ENCODE measurements around the gene PLAAT5. TPM values are rescaled to one million over a fixed set of nuclear protein-coding genes. Genes with fewer than 3 reads are reported as not detected.

The PLAAT5 gene
- total RNA-seq, 1 donor from 2014 or later: 3.6 TPM

DNA sequence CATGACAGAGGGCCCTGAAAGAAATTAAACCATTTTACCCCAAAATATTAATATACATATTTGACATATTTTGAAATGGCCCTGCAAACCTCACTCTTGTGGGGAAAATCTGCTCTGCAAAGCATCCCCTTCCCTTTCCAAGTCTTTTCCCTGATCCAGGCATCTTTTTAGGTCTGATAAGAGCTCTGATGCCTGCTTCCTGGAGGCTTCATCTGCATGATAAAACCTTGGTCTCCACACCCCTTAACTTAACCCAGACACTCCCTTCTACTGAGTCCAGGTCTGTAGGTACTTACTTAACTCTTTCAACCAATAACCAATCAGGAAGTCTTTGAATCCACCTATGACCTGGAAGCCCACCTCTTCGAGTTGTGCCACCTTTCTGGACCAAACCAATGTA, 13.1 kb upstream of the PLAAT5 start:
- intact Hi-C loops (cut with DNase I): no loop called here
- H3K27ac ChIP-seq: no peak overlapping the region
- H3K4me1 ChIP-seq: peaks cover 17% of the 10 kb centered on the region
- no peaks in the 10 kb centered on the region for H3K36me3 ChIP-seq
- H3K9me3 ChIP-seq: peaks cover 8% of the 10 kb centered on the region
- TF ChIP-seq, protein P1, sequence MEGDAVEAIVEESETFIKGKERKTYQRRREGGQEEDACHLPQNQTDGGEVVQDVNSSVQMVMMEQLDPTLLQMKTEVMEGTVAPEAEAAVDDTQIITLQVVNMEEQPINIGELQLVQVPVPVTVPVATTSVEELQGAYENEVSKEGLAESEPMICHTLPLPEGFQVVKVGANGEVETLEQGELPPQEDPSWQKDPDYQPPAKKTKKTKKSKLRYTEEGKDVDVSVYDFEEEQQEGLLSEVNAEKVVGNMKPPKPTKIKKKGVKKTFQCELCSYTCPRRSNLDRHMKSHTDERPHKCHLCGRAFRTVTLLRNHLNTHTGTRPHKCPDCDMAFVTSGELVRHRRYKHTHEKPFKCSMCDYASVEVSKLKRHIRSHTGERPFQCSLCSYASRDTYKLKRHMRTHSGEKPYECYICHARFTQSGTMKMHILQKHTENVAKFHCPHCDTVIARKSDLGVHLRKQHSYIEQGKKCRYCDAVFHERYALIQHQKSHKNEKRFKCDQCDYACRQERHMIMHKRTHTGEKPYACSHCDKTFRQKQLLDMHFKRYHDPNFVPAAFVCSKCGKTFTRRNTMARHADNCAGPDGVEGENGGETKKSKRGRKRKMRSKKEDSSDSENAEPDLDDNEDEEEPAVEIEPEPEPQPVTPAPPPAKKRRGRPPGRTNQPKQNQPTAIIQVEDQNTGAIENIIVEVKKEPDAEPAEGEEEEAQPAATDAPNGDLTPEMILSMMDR (IDR thresholded peaks at IDR 0.05): no peak
- DNase-seq (no peak), ATAC-seq (no peak)
- no peaks in the 10 kb centered on the region for H3K27me3 ChIP-seq
- H3K4me3 ChIP-seq: no peak overlapping the region

- no peak overlapping the region for H3K27ac ChIP-seq
- H3K9me3 ChIP-seq: peaks cover 8% of the 10 kb centered on the region
- H3K36me3 ChIP-seq: no peaks in the 10 kb centered on the region
- peaks cover 17% of the 10 kb centered on the region for H3K4me1 ChIP-seq
- ATAC-seq (peak; percentile 76), DNase-seq (no peak)
- H3K4me3 ChIP-seq: no peak overlapping the region
- H3K27me3 ChIP-seq: no peaks in the 10 kb centered on the region
- TF ChIP-seq, protein P1 (IDR thresholded peaks at IDR 0.05): no peak
- intact Hi-C loops (cut with DNase I): no loop called here
Observed at GRCh38 chr11:63503492-63503891, 12.5 kb upstream of the PLAAT5 start.

- ATAC-seq (no peak), DNase-seq (no peak)
- no peak overlapping the region for H3K27ac ChIP-seq
- no peak overlapping the region for H3K4me3 ChIP-seq
- TF ChIP-seq, protein P1 (IDR thresholded peaks at IDR 0.05): no peak
- intact Hi-C loops (cut with DNase I): no loop called here
- H3K27me3 ChIP-seq: no peaks in the 10 kb centered on the region
- peaks cover 8% of the 10 kb centered on the region for H3K9me3 ChIP-seq
- peaks cover 15% of the 10 kb centered on the region for H3K4me1 ChIP-seq
- no peaks in the 10 kb centered on the region for H3K36me3 ChIP-seq
Observed at GRCh38 chr11:63502252-63502820, 11.4 kb upstream of the PLAAT5 start.

- TF ChIP-seq, protein P1 (IDR thresholded peaks at IDR 0.05): no peak
- intact Hi-C loops (cut with DNase I): no loop called here
- Histone ChIP-seq H3K9me3 (peaks cover 8% of the 10 kb centered on the region), H3K4me1 (peaks cover 13% of the 10 kb centered on the region), H3K27me3 (no peaks in the 10 kb centered on the region), H3K27ac (no peak overlapping the region), H3K4me3 (no peak overlapping the region), H3K36me3 (no peaks in the 10 kb centered on the region)
- DNase-seq (no peak), ATAC-seq (no peak)
Observed at GRCh38 chr11:63501236-63501635, 10.3 kb upstream of the PLAAT5 start.

DNA sequence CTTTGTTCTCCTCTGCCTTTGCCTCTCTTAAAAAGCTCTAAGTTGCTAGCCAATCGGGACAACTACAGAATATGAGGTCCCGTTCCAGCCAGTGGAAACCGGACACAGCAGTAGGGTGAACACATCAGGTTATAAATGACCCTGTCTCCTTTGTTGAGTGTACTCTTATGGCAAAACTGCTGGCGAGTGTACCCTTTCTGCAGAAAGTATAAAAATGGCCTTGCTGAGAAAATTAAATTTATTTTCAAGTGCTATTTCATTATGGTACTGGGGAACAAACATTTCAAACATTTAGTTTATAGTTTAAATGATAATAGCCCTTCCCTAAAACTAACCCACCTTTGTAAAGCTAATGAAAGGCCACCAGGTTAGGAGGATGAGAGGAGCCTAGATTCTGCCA, 8.9 kb upstream of the PLAAT5 start:
- Histone ChIP-seq H3K36me3 (no peaks in the 10 kb centered on the region), H3K4me1 (peaks cover 3% of the 10 kb centered on the region), H3K4me3 (no peak overlapping the region), H3K9me3 (peaks cover 8% of the 10 kb centered on the region), H3K27me3 (no peaks in the 10 kb centered on the region), H3K27ac (no peak overlapping the region)
- intact Hi-C loops (cut with DNase I): no loop called here
- no peak for DNase-seq
- TF ChIP-seq, protein P1 (IDR thresholded peaks at IDR 0.05): no peak
- ATAC-seq: no peak

GRCh38 chr11:63494975-63495374, 4.0 kb upstream of the PLAAT5 start:
- no peaks in the 10 kb centered on the region for H3K36me3 ChIP-seq
- H3K27me3 ChIP-seq: no peaks in the 10 kb centered on the region
- H3K4me1 ChIP-seq: peaks cover 11% of the 10 kb centered on the region
- H3K27ac ChIP-seq: no peak overlapping the region
- no peak for DNase-seq
- no peak for ATAC-seq
- H3K4me3 ChIP-seq: no peak overlapping the region
- TF ChIP-seq, protein P1 (IDR thresholded peaks at IDR 0.05): no peak
- H3K9me3 ChIP-seq: peaks cover 6% of the 10 kb centered on the region
- intact Hi-C loops (cut with DNase I): no loop called here
